Measurements from ENCODE around the gene GLT1D1. TPM values are rescaled to one million over a fixed set of nuclear protein-coding genes. Genes with fewer than 3 reads are reported as not detected.

The GLT1D1 gene
- total and polyA plus RNA-seq, 2 donors (not counting 1 experiment from before 2014, with no cell fraction given), result under 0.01 TPM; not detected in 1

DNA sequence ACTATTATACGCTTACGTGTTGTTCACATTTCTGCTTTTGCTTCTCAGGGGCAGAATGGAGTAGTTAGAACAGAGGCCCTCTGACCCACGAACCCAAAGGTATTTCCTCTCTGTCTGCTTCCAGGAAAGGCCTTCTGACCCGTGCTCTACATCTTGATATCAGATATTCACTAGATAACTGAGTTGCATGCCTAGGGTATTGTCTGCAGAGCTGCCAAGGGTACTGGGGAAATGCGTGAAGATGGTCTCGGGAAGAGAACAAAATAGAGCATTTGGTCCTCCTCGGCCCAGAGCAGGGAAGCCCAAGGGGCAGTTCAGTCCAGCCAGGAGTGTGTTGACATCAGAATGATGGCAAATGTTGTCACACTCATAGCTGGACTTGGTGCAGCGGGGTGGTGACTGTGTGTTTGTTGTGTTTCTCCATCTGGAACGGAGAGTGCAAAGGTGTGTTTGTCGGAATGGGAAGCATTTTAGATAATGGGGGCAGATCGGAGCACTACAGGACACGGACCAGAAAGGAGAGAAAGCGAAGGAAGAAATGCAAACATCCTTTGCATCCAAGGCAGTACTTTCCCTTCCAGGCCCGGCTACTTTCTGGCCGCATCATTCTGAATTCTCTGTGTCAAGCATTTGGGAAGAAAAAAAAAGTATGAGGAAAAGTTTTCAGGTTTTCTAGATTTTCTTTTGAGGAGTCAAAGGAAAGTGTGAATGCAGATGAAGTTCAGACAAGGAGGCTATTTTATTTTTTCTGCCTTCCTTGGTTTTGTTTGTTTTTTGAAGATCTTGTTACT lies 8.1 kb downstream of the GLT1D1 start:
- Histone ChIP-seq H3K36me3 (ENCODE audit: control insufficient read depth, insufficient read depth, low read length) (no peaks in the 10 kb centered on the region), H3K4me1 (ENCODE audit: control insufficient read depth, extremely low read depth, insufficient read depth, low read length) (no peaks in the 10 kb centered on the region), H3K4me3 (replicated peaks in 1 of 4; ENCODE audit: control extremely low read depth in 1 of 4, insufficient read depth in 1 of 4, low read depth in 3 of 4, low read length in 4 of 4) (no peak overlapping the region), H3K4me2 (ENCODE audit: extremely low read depth, insufficient read depth, low read length) (no peak overlapping the region), H3K27me3 (ENCODE audit: control insufficient read depth, insufficient read depth, low read length) (no peaks in the 10 kb centered on the region), H3K27ac (ENCODE audit: insufficient read depth, low read length) (no peak overlapping the region), H3K79me2 (ENCODE audit: control insufficient read depth, insufficient read depth, low read length) (no peaks in the 10 kb centered on the region), H3K9ac (ENCODE audit: insufficient read depth, low read length) (no peak overlapping the region), H3K9me3 (ENCODE audit: control insufficient read depth, insufficient read depth, low read depth, low read length) (no peaks in the 10 kb centered on the region), H4K20me1 (ENCODE audit: control insufficient read depth, extremely low read depth, insufficient read depth, low read length) (no peaks in the 10 kb centered on the region), H2AFZ (ENCODE audit: low read length) (no peak overlapping the region)
- no peak for DNase-seq (ENCODE audit: low read depth in 2 of 2)
- TF ChIP-seq, protein P1, sequence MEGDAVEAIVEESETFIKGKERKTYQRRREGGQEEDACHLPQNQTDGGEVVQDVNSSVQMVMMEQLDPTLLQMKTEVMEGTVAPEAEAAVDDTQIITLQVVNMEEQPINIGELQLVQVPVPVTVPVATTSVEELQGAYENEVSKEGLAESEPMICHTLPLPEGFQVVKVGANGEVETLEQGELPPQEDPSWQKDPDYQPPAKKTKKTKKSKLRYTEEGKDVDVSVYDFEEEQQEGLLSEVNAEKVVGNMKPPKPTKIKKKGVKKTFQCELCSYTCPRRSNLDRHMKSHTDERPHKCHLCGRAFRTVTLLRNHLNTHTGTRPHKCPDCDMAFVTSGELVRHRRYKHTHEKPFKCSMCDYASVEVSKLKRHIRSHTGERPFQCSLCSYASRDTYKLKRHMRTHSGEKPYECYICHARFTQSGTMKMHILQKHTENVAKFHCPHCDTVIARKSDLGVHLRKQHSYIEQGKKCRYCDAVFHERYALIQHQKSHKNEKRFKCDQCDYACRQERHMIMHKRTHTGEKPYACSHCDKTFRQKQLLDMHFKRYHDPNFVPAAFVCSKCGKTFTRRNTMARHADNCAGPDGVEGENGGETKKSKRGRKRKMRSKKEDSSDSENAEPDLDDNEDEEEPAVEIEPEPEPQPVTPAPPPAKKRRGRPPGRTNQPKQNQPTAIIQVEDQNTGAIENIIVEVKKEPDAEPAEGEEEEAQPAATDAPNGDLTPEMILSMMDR (conservative IDR thresholded peaks at IDR 0.05 in 1 of 2, IDR thresholded peaks at IDR 0.05 in 1 of 2; ENCODE audit: low read depth in 1 of 2, low read length in 2 of 2), result no peak
- no peak for TF ChIP-seq EZH2 (IDR thresholded peaks at IDR 0.05; ENCODE audit: low read length, missing control alignments)

DNA sequence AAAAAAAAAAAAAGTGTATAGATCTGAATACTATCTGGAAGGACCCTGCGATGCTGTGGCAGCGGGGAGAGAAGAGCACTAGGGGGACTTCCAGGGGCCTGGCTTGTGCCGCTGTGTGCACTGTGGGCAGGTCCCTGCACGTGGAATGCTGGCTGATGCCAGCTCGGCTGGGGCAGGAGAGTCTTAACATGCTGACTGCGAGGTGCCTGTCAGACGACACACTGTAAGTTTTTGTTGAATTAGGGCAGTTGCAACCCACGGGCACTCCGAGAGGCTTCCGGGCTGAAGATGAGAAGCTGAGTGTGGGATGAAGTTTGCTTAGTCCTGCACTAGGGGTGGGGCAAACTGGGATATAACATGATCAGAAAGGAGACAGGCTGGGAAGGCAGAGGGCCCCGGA lies 10.7 kb downstream of the GLT1D1 start:
- Histone ChIP-seq H3K79me2 (ENCODE audit: control insufficient read depth, insufficient read depth, low read length) (no peaks in the 10 kb centered on the region), H3K27ac (ENCODE audit: insufficient read depth, low read length) (no peak overlapping the region), H2AFZ (ENCODE audit: low read length) (no peak overlapping the region), H3K36me3 (ENCODE audit: control insufficient read depth, insufficient read depth, low read length) (no peaks in the 10 kb centered on the region), H3K9ac (ENCODE audit: insufficient read depth, low read length) (no peak overlapping the region), H3K9me3 (ENCODE audit: control insufficient read depth, insufficient read depth, low read depth, low read length) (no peaks in the 10 kb centered on the region), H4K20me1 (ENCODE audit: control insufficient read depth, extremely low read depth, insufficient read depth, low read length) (no peaks in the 10 kb centered on the region), H3K4me1 (ENCODE audit: control insufficient read depth, extremely low read depth, insufficient read depth, low read length) (no peaks in the 10 kb centered on the region), H3K27me3 (ENCODE audit: control insufficient read depth, insufficient read depth, low read length) (no peaks in the 10 kb centered on the region), H3K4me2 (ENCODE audit: extremely low read depth, insufficient read depth, low read length) (no peak overlapping the region), H3K4me3 (replicated peaks in 1 of 4; ENCODE audit: control extremely low read depth in 1 of 4, insufficient read depth in 1 of 4, low read depth in 3 of 4, low read length in 4 of 4) (no peak overlapping the region)
- no peak for DNase-seq (ENCODE audit: low read depth in 2 of 2)
- TF ChIP-seq, protein P1 (conservative IDR thresholded peaks at IDR 0.05 in 1 of 2, IDR thresholded peaks at IDR 0.05 in 1 of 2; ENCODE audit: low read depth in 1 of 2, low read length in 2 of 2), result no peak
- TF ChIP-seq EZH2 (IDR thresholded peaks at IDR 0.05; ENCODE audit: low read length, missing control alignments), result no peak

DNA sequence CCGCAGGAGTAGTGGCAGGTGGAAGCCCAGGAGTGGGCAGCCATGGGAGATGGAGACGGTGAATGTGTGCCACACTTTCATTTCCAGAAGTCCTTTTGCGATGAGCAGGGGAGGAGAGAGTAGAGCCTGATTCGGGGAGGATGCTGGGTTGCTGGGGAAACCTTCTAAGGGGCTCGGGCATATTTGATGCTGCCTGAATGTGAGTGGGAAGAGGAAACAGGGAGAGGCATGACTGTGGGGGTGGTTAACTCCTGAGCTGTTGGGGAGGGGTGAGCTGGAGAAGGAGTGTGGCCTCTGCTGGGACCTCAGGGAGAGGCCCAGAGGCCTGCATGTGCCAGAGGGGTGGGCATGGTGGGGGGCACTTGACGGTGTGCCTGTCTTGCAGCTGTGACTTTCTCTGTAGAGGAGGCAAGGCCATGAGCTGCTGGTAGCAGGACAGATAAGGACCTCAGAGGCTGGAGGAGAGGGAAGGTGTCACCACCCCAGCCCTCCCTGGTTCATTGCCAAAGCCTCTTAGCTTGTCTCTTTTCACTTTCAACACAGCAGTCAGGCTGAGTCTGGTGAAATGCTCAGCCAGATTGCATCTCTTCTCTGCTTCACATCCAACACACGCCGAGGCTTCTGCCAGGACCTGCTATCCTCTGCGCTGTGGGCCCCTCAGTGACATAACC lies 11.4 kb downstream of the GLT1D1 start:
- no peaks in the 10 kb centered on the region for H3K4me1 ChIP-seq (ENCODE audit: control insufficient read depth, extremely low read depth, insufficient read depth, low read length)
- H3K79me2 ChIP-seq (ENCODE audit: control insufficient read depth, insufficient read depth, low read length), result no peaks in the 10 kb centered on the region
- H2AFZ ChIP-seq (ENCODE audit: low read length), result no peak overlapping the region
- no peak overlapping the region for H3K4me3 ChIP-seq (replicated peaks in 1 of 4; ENCODE audit: control extremely low read depth in 1 of 4, insufficient read depth in 1 of 4, low read depth in 3 of 4, low read length in 4 of 4)
- H4K20me1 ChIP-seq (ENCODE audit: control insufficient read depth, extremely low read depth, insufficient read depth, low read length), result no peaks in the 10 kb centered on the region
- H3K4me2 ChIP-seq (ENCODE audit: extremely low read depth, insufficient read depth, low read length), result no peak overlapping the region
- no peak for DNase-seq (ENCODE audit: low read depth in 2 of 2)
- TF ChIP-seq, protein P1 (conservative IDR thresholded peaks at IDR 0.05 in 1 of 2, IDR thresholded peaks at IDR 0.05 in 1 of 2; ENCODE audit: low read depth in 1 of 2, low read length in 2 of 2), result no peak
- TF ChIP-seq EZH2 (IDR thresholded peaks at IDR 0.05; ENCODE audit: low read length, missing control alignments), result no peak
- H3K36me3 ChIP-seq (ENCODE audit: control insufficient read depth, insufficient read depth, low read length), result no peaks in the 10 kb centered on the region
- no peak overlapping the region for H3K9ac ChIP-seq (ENCODE audit: insufficient read depth, low read length)
- H3K9me3 ChIP-seq (ENCODE audit: control insufficient read depth, insufficient read depth, low read depth, low read length), result no peaks in the 10 kb centered on the region
- no peak overlapping the region for H3K27ac ChIP-seq (ENCODE audit: insufficient read depth, low read length)
- no peaks in the 10 kb centered on the region for H3K27me3 ChIP-seq (ENCODE audit: control insufficient read depth, insufficient read depth, low read length)

All from fibroblast of lung (primary cell).